Ascending aorta (tissue), 2 donors: ENCODE results near the gene CENPP. TPM values are rescaled to one million over a fixed set of nuclear protein-coding genes. Genes with fewer than 3 reads are reported as not detected.
"Not testable (repeated sequence)": the region's sequence is repeated elsewhere in the genome, so short reads cannot be mapped to it uniquely, and the experiment has no call there.

ENCODE experiments used
- DNase-seq, 2 donors: peaks; one replicate each; pipeline ENCODE4 v3.0.0-alpha.2; 2019; ENCODE audit warnings: low spot score in 2 of 2
- H3K27ac ChIP-seq, 2 donors: fragments of 200-600 bp; sonication (generic); one replicate each; pipeline ENCODE4 v1.5.1; 2016 to 2017; ENCODE audit warnings: mild to moderate bottlenecking in 1 of 2
- H3K27me3 ChIP-seq: fragments of 200-600 bp; sonication (generic); one replicate; pipeline ENCODE4 v1.5.1; 2017
- H3K36me3 ChIP-seq, 2 donors: fragments of 200-600 bp; sonication (generic); one replicate each; pipeline ENCODE4 v1.5.1; 2016
- H3K4me1 ChIP-seq, 2 donors: fragments of 200-600 bp; sonication (generic); one replicate each; pipeline ENCODE4 v1.5.1; 2016 to 2017; ENCODE audit warnings: mild to moderate bottlenecking in 1 of 2
- H3K4me3 ChIP-seq, 2 donors: fragments of 200-600 bp; sonication (generic); one replicate each; pipeline ENCODE4 v1.5.1; 2016 to 2017; ENCODE audit warnings: mild to moderate bottlenecking in 1 of 2
- H3K9me3 ChIP-seq, 2 donors: fragments of 200-600 bp; sonication (generic); one replicate each; pipeline ENCODE4 v1.5.1; 2016
- CTCF ChIP-seq, 3 experiments: fragments of 200-600 bp in 2 of 3; fragments of 450-650 bp in 1 of 3; sonication (generic) in 2 of 3; IDR thresholded peaks; one replicate each; pipeline ENCODE4 v1.5.1; 2016 to 2019; ENCODE audit warnings: antibody characterized with exemption in 3 of 3, mild to moderate bottlenecking in 1 of 3, moderate library complexity in 1 of 3
- intact Hi-C: fragments of 100-400 bp; cut with DNase I; formaldehyde crosslinking; loops from one replicate; pipeline ENCODE4 v1.15.1; 2023
- total RNA-seq: library from RNA; depleted of rRNA; stranded (reverse); fragments of >200 nt; gene quantifications from one replicate; pipeline ENCODE4 v1.1.0, GENCODE V29; 2016

The CENPP gene
- total RNA-seq, 1 donor from 2014 or later, result 0.43 TPM

- Histone ChIP-seq H3K4me3 (no peak overlapping the region), H3K27ac (peak overlapping the region; percentile 39 to 77), H3K36me3 (peaks cover 0 to 12% of the 10 kb centered on the region in 2 donors), H3K4me1 (peaks cover 9 to 39% of the 10 kb centered on the region in 2 donors), H3K27me3 (no peaks in the 10 kb centered on the region), H3K9me3 (no peaks in the 10 kb centered on the region)
- TF ChIP-seq CTCF (IDR thresholded peaks at IDR 0.05), result no peak
- intact Hi-C loops, result loop anchor here (5.0 kb wide), 1 partner anchor 82 kb away; the partner anchor contains the start of gene ECM2
- no peak for DNase-seq
Measured at GRCh38 chr9:92619601-92620300, 294.0 kb downstream of the CENPP start.

GRCh38 chr9:92620845-92621244, 295.1 kb downstream of the CENPP start:
- Histone ChIP-seq H3K36me3 (peaks cover 0 to 12% of the 10 kb centered on the region in 2 donors), H3K27me3 (no peaks in the 10 kb centered on the region), H3K27ac (peak overlapping the region; percentile 39 to 77), H3K4me3 (no peak overlapping the region), H3K4me1 (peaks cover 4 to 29% of the 10 kb centered on the region in 2 donors), H3K9me3 (no peaks in the 10 kb centered on the region)
- no peak for DNase-seq
- intact Hi-C loops, result no loop called here
- TF ChIP-seq CTCF (IDR thresholded peaks at IDR 0.05), result no peak

- H3K9me3 ChIP-seq, intact Hi-C loops, H3K27ac ChIP-seq, H3K4me1 ChIP-seq, H3K27me3 ChIP-seq, H3K4me3 ChIP-seq, DNase-seq: not testable (repeated sequence)
- H3K36me3 ChIP-seq, result peaks cover 0 to 16% of the 10 kb centered on the region in 2 donors
Measured at GRCh38 chr9:92623936-92624335, 298.2 kb downstream of the CENPP start.

- Histone ChIP-seq H3K4me3 (no peak overlapping the region), H3K9me3 (no peaks in the 10 kb centered on the region), H3K27me3 (no peaks in the 10 kb centered on the region), H3K36me3 (peaks cover 0 to 16% of the 10 kb centered on the region in 2 donors), H3K4me1 (no peaks in the 10 kb centered on the region), H3K27ac (no peak overlapping the region)
- TF ChIP-seq CTCF (IDR thresholded peaks at IDR 0.05), result no peak
- DNase-seq, result no peak
- intact Hi-C loops, result no loop called here
Measured at GRCh38 chr9:92626484-92626883, 300.7 kb downstream of the CENPP start.

- Histone ChIP-seq H3K36me3 (peaks cover 0 to 16% of the 10 kb centered on the region in 2 donors), H3K27me3 (no peaks in the 10 kb centered on the region), H3K4me3 (no peak overlapping the region), H3K4me1 (peaks cover 0 to 11% of the 10 kb centered on the region in 2 donors), H3K27ac (no peak overlapping the region), H3K9me3 (no peaks in the 10 kb centered on the region)
- DNase-seq, result no peak
- intact Hi-C loops, result no loop called here
- TF ChIP-seq CTCF (IDR thresholded peaks at IDR 0.05), result no peak
Measured at GRCh38 chr9:92627651-92628050, 301.9 kb downstream of the CENPP start.

- no peaks in the 10 kb centered on the region for H3K9me3 ChIP-seq
- H3K27me3 ChIP-seq, result no peaks in the 10 kb centered on the region
- intact Hi-C loops, result loop anchor here (5.0 kb wide), 2 partner anchors 39 to 189 kb away; no protein-coding TSS in a partner anchor
- peaks cover 0 to 20% of the 10 kb centered on the region in 2 donors for H3K4me1 ChIP-seq
- H3K4me3 ChIP-seq, result no peak overlapping the region
- peak; percentile 2 to 59 for DNase-seq
- TF ChIP-seq CTCF (IDR thresholded peaks at IDR 0.05), result no peak
- peak overlapping the region; percentile 54 to 66 for H3K27ac ChIP-seq
- H3K36me3 ChIP-seq, result peaks cover 3 to 30% of the 10 kb centered on the region in 2 donors
Measured at GRCh38 chr9:92631452-92632343, 305.9 kb downstream of the CENPP start.
